ENCODE data around the gene SMAD4.

SMAD4 gene

DNA sequence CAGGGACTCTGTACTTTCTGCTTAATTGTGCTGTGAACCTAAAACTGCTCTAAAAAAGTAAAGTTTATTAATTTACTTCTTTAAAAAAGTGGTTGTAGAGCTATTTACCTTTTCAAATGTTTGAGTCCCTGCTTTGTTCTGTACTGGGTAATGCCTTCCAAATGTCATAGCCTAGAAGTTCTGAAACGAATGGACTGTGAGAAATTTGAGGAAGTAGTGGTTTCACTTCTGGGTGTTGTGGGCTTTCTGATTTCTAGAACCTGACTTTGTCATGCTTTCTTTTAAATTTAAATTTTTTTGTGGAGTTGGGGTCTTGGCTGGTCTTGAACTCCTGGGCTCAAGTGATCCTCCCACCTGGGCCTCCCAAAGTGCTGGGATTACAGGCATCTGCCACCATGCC lies 44.6 kb downstream of the SMAD4 start:
- TF ChIP-seq, protein P1, sequence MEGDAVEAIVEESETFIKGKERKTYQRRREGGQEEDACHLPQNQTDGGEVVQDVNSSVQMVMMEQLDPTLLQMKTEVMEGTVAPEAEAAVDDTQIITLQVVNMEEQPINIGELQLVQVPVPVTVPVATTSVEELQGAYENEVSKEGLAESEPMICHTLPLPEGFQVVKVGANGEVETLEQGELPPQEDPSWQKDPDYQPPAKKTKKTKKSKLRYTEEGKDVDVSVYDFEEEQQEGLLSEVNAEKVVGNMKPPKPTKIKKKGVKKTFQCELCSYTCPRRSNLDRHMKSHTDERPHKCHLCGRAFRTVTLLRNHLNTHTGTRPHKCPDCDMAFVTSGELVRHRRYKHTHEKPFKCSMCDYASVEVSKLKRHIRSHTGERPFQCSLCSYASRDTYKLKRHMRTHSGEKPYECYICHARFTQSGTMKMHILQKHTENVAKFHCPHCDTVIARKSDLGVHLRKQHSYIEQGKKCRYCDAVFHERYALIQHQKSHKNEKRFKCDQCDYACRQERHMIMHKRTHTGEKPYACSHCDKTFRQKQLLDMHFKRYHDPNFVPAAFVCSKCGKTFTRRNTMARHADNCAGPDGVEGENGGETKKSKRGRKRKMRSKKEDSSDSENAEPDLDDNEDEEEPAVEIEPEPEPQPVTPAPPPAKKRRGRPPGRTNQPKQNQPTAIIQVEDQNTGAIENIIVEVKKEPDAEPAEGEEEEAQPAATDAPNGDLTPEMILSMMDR (IDR thresholded peaks at IDR 0.05; ENCODE audit: low read depth, low read length) = no peak
- no peak overlapping the region for H3K4me3 ChIP-seq (ENCODE audit: low read depth, low read length)
- in situ Hi-C loops (cut with HindIII; ENCODE audit: low sequenced_read_pairs) = no loop called here
- DNase-seq (ENCODE audit: low read depth, low spot score) = no peak

DNA sequence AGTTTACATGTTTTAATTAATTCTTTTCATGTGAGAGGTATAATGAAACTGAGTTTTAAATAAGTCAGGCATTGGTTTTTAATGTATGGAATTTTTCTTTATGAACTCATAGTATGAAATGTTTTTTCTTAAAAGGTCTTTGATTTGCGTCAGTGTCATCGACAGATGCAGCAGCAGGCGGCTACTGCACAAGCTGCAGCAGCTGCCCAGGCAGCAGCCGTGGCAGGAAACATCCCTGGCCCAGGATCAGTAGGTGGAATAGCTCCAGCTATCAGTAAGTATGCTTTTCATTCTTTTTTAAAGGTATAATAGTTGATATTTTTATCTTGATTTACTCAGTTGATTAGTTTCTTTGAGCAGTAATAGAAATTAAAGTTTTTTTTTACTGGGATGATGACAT lies 46.5 kb downstream of the SMAD4 start:
- in situ Hi-C loops (cut with HindIII; ENCODE audit: low sequenced_read_pairs) = no loop called here
- TF ChIP-seq, protein P1 (IDR thresholded peaks at IDR 0.05; ENCODE audit: low read depth, low read length) = no peak
- H3K4me3 ChIP-seq (ENCODE audit: low read depth, low read length) = no peak overlapping the region
- DNase-seq (ENCODE audit: low read depth, low spot score) = no peak

DNA sequence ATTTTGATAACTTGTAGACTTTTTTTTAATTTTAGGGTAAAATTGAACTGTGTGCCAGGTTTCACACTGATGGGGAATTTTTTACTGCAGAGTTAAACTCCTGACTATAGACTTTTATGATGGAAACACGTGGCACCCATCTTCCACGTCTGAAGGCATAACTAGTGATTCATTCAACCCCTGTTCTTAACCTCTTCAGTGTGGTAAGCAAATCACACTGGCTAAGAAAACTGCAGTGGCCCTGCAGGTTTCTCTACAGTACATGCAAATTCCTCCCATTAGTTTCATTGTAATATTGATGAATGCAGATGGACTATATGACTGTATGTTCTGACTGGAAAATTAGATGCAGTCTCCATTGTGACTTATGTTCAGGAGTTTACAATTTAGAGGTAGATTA lies 47.2 kb downstream of the SMAD4 start:
- in situ Hi-C loops (cut with HindIII; ENCODE audit: low sequenced_read_pairs) = no loop called here
- TF ChIP-seq, protein P1 (IDR thresholded peaks at IDR 0.05; ENCODE audit: low read depth, low read length) = no peak
- no peak overlapping the region for H3K4me3 ChIP-seq (ENCODE audit: low read depth, low read length)
- peak; percentile 71 for DNase-seq (ENCODE audit: low read depth, low spot score)

- DNase-seq (ENCODE audit: low read depth, low spot score) = no peak
- TF ChIP-seq, protein P1 (IDR thresholded peaks at IDR 0.05; ENCODE audit: low read depth, low read length) = no peak
- in situ Hi-C loops (cut with HindIII; ENCODE audit: low sequenced_read_pairs) = no loop called here
- no peak overlapping the region for H3K4me3 ChIP-seq (ENCODE audit: low read depth, low read length)
Measured at GRCh38 chr18:51078026-51078425, 48.0 kb downstream of the SMAD4 start.

DNA sequence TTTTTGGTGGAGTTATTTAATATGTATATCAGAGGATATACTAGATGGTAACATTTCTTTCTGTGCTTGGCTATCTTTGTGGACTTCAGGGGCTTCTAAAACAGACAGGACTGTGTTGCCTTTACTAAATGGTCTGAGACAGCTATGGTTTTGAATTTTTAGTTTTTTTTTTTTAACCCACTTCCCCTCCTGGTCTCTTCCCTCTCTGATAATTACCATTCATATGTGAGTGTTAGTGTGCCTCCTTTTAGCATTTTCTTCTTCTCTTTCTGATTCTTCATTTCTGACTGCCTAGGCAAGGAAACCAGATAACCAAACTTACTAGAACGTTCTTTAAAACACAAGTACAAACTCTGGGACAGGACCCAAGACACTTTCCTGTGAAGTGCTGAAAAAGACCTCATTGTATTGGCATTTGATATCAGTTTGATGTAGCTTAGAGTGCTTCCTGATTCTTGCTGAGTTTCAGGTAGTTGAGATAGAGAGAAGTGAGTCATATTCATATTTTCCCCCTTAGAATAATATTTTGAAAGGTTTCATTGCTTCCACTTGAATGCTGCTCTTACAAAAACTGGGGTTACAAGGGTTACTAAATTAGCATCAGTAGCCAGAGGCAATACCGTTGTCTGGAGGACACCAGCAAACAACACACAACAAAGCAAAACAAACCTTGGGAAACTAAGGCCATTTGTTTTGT lies 52.7 kb downstream of the SMAD4 start:
- DNase-seq (ENCODE audit: low read depth, low spot score) = peak; percentile 48
- no peak overlapping the region for H3K4me3 ChIP-seq (ENCODE audit: low read depth, low read length)
- TF ChIP-seq, protein P1 (IDR thresholded peaks at IDR 0.05; ENCODE audit: low read depth, low read length) = no peak
- in situ Hi-C loops (cut with HindIII; ENCODE audit: low sequenced_read_pairs) = no loop called here

DNA sequence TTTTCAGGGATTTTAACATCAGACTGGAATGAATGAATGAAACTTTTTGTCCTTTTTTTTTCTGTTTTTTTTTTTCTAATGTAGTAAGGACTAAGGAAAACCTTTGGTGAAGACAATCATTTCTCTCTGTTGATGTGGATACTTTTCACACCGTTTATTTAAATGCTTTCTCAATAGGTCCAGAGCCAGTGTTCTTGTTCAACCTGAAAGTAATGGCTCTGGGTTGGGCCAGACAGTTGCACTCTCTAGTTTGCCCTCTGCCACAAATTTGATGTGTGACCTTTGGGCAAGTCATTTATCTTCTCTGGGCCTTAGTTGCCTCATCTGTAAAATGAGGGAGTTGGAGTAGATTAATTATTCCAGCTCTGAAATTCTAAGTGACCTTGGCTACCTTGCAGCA lies 53.4 kb downstream of the SMAD4 start:
- H3K4me3 ChIP-seq (ENCODE audit: low read depth, low read length) = no peak overlapping the region
- in situ Hi-C loops (cut with HindIII; ENCODE audit: low sequenced_read_pairs) = no loop called here
- TF ChIP-seq, protein P1 (IDR thresholded peaks at IDR 0.05; ENCODE audit: low read depth, low read length) = no peak
- DNase-seq (ENCODE audit: low read depth, low spot score) = no peak

All from astrocyte of the spinal cord (primary cell).